Upper lobe of left lung (tissue), 6 donors: ENCODE data around the gene CDHR1. TPM values are rescaled to one million over a fixed set of nuclear protein-coding genes. Genes with fewer than 3 reads are reported as not detected.

Experiments
- ATAC-seq, 2 donors: fragments of 200-7000 bp; cut with Tn5 transposase; one replicate each; pipeline ENCODE4 v1.9.1; 2022; ENCODE audit warnings: mild to moderate bottlenecking in 2 of 2, moderate library complexity in 2 of 2; ENCODE audit not compliant: low FRiP score in 2 of 2
- DNase-seq, 2 donors: peaks; one replicate each; pipeline ENCODE4 v3.0.0-alpha.2; 2019 to 2020
- H3K27ac ChIP-seq, 4 donors: fragments of 200-600 bp; sonication (generic); one replicate each; pipeline ENCODE4 v1.5.1; 2016 to 2019
- H3K27me3 ChIP-seq, 4 donors: fragments of 200-600 bp; sonication (generic); one replicate each; pipeline ENCODE4 v1.5.1; 2017 to 2019
- H3K36me3 ChIP-seq, 4 donors: fragments of 200-600 bp; sonication (generic); one replicate each; pipeline ENCODE4 v1.5.1; 2016 to 2019
- H3K4me1 ChIP-seq, 4 donors: fragments of 200-600 bp; sonication (generic); one replicate each; pipeline ENCODE4 v1.5.1; 2018 to 2019
- H3K4me3 ChIP-seq, 4 donors: fragments of 200-600 bp; sonication (generic); one replicate each; pipeline ENCODE4 v1.5.1; 2017 to 2019; ENCODE audit warnings: mild to moderate bottlenecking in 2 of 4, moderate library complexity in 1 of 4
- H3K9me3 ChIP-seq, 4 donors: fragments of 200-600 bp; sonication (generic); one replicate each; pipeline ENCODE4 v1.5.1; 2018 to 2019
- CTCF ChIP-seq, 6 experiments: fragments of 450-650 bp in 4 of 6; fragments of 200-600 bp in 2 of 6; sonication (generic) in 2 of 6; IDR thresholded peaks; one replicate each; pipeline ENCODE4 v1.5.1; 2016 to 2019; ENCODE audit warnings: antibody characterized with exemption in 6 of 6
- EP300 ChIP-seq, 4 donors: sonication (generic); formaldehyde crosslinking; IDR thresholded peaks; one replicate each; pipeline ENCODE4 v1.5.1; 2017; ENCODE audit warnings: antibody characterized with exemption in 4 of 4, control low read depth in 2 of 4
- POLR2A ChIP-seq, 4 donors: fragments of 450-650 bp; IDR thresholded peaks; one replicate each; pipeline ENCODE4 v1.5.1; 2016 to 2017; ENCODE audit warnings: antibody characterized with exemption in 4 of 4, mild to moderate bottlenecking in 2 of 4
- POLR2AphosphoS5 ChIP-seq, 2 donors: sonication (generic); formaldehyde crosslinking; IDR thresholded peaks; one replicate each; pipeline ENCODE4 v1.5.1; 2017; ENCODE audit warnings: antibody characterized with exemption in 2 of 2
- WGBS, 2 donors: methylation state at CpG; one replicate each; pipeline ENCODE4 v1.1.5; 2017 to 2018; 5-methylcytosine and 5-hydroxymethylcytosine counted together
- total RNA-seq, 6 donors: library from RNA; depleted of rRNA in 4 of 6; stranded (reverse); fragments of >200 nt in 4 of 6; gene quantifications; one replicate each; pipeline versions ENCODE4 v1.1.0 to v1.2.1, GENCODE V29; 2016 to 2021
- donor health status: DM: no; HTN: no; CAD: no; lungs with moderate emphysema.
- donor health status: DM: no; HTN: yes; CAD: no; lungs with severe emphysema.

The CDHR1 gene
- total RNA-seq, 6 donors from 2014 or later = 0.30 to 0.46 (median 0.33) TPM; not detected in 2

DNA sequence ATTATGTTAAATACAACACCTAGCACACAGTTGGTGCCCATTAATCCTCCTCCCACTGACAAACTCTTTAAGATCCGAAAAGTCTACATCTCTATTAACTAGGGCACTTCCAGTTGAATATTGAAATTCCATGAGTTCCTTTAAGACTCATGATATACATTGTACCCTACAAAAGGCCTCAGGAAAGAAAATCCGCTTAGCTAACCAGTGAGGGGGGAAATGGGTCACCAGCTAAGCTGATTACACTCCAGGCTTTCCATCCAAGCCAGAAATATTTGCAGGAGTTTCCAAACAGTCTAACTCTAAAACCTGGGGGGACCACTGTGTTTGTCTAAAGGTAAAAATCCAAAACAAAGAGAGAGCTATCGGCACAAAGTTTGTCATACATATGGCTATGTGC, 32.3 kb downstream of the CDHR1 start:
- DNase-seq = no peak
- Histone ChIP-seq H3K27ac (no peak overlapping the region), H3K9me3 (no peaks in the 10 kb centered on the region), H3K36me3 (no peaks in the 10 kb centered on the region), H3K4me1 (no peaks in the 10 kb centered on the region), H3K4me3 (no peak overlapping the region), H3K27me3 (no peaks in the 10 kb centered on the region)
- TF ChIP-seq EP300 (IDR thresholded peaks at IDR 0.05) = no peak
- TF ChIP-seq POLR2AphosphoS5 (IDR thresholded peaks at IDR 0.05) = no peak
- no peak for TF ChIP-seq CTCF (IDR thresholded peaks at IDR 0.05)
- no peak for TF ChIP-seq POLR2A (IDR thresholded peaks at IDR 0.05)
- no peak for ATAC-seq
- WGBS, 2 donors = 76 to 78% methylated on average over 3 of the region's 3 CpGs

- TF ChIP-seq POLR2AphosphoS5 (IDR thresholded peaks at IDR 0.05) (no peak), POLR2A (IDR thresholded peaks at IDR 0.05) (no peak), EP300 (IDR thresholded peaks at IDR 0.05) (no peak), CTCF (IDR thresholded peaks at IDR 0.05) (no peak)
- 70 to 72% methylated on average over 4 of the region's 4 CpGs for WGBS, 2 donors
- ATAC-seq (no peak), DNase-seq (no peak)
- H3K27me3 ChIP-seq = no peaks in the 10 kb centered on the region
- H3K4me1 ChIP-seq = no peaks in the 10 kb centered on the region
- no peaks in the 10 kb centered on the region for H3K9me3 ChIP-seq
- H3K27ac ChIP-seq = no peak overlapping the region
- no peaks in the 10 kb centered on the region for H3K36me3 ChIP-seq
- no peak overlapping the region for H3K4me3 ChIP-seq
Measured at GRCh38 chr10:84227810-84228209, 33.5 kb downstream of the CDHR1 start.

- 58 to 69% methylated on average over 1 of the region's 1 CpG for WGBS, 2 donors
- DNase-seq = no peak
- Histone ChIP-seq H3K27ac (no peak overlapping the region), H3K4me1 (no peaks in the 10 kb centered on the region), H3K9me3 (no peaks in the 10 kb centered on the region), H3K36me3 (no peaks in the 10 kb centered on the region), H3K4me3 (no peak overlapping the region), H3K27me3 (no peaks in the 10 kb centered on the region)
- ATAC-seq = no peak
- no peak for TF ChIP-seq POLR2A (IDR thresholded peaks at IDR 0.05)
Measured at GRCh38 chr10:84230359-84230758, 36.0 kb downstream of the CDHR1 start.

DNA sequence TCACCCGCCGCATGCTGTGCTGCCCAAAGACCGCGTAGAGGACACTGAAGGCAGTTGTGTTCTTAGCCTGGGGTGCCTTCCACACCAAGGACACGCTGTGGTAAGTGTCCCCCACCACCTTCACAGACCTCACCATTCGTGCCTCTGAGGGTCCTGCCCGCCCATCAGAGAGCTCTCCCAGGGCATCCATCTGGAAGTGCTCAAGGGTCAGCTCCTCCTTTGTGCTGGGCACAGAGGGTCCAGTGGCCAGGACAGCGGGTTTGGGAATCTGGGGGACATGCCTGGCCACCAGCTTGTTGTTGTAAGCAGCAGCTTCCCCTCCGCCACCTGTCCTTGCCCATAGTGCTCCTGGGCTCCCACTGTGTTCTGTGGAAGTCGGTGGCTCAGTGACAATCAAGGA, 38.0 kb downstream of the CDHR1 start:
- DNase-seq (no peak), ATAC-seq (no peak)
- Histone ChIP-seq H3K27ac (no peak overlapping the region), H3K4me1 (no peaks in the 10 kb centered on the region), H3K27me3 (no peaks in the 10 kb centered on the region), H3K36me3 (no peaks in the 10 kb centered on the region), H3K9me3 (no peaks in the 10 kb centered on the region), H3K4me3 (no peak overlapping the region)
- TF ChIP-seq EP300 (IDR thresholded peaks at IDR 0.05) (no peak), CTCF (IDR thresholded peaks at IDR 0.05) (no peak), POLR2AphosphoS5 (IDR thresholded peaks at IDR 0.05) (no peak), POLR2A (IDR thresholded peaks at IDR 0.05) (no peak)
- WGBS, 2 donors = 79 to 92% methylated on average over 4 to 9 of the region's 10 CpGs

- no peak for TF ChIP-seq EP300 (IDR thresholded peaks at IDR 0.05)
- no peak for TF ChIP-seq CTCF (IDR thresholded peaks at IDR 0.05)
- no peak for TF ChIP-seq POLR2AphosphoS5 (IDR thresholded peaks at IDR 0.05)
- no peak for TF ChIP-seq POLR2A (IDR thresholded peaks at IDR 0.05)
- Histone ChIP-seq H3K9me3 (no peaks in the 10 kb centered on the region), H3K4me1 (no peaks in the 10 kb centered on the region), H3K4me3 (no peak overlapping the region), H3K36me3 (no peaks in the 10 kb centered on the region), H3K27me3 (no peaks in the 10 kb centered on the region), H3K27ac (no peak overlapping the region)
- DNase-seq (no peak), ATAC-seq (no peak)
- 63 to 86% methylated on average over 4 of the region's 4 CpGs for WGBS, 2 donors
Measured at GRCh38 chr10:84233940-84234339, 39.6 kb downstream of the CDHR1 start.
